Colonic mucosa (tissue), 4 donors: ENCODE data around the gene C1QB. TPM values are rescaled to one million over a fixed set of nuclear protein-coding genes. Genes with fewer than 3 reads are reported as not detected.

Source experiments
- DNase-seq: peaks from one replicate; pipeline ENCODE4 v3.0.0-alpha.2; 2020
- H3K27ac ChIP-seq: fragments of 200-600 bp; one replicate; pipeline ENCODE4 v1.8.0; 2021
- H3K27me3 ChIP-seq: fragments of 200-600 bp; one replicate; pipeline ENCODE4 v1.8.0; 2021
- H3K36me3 ChIP-seq: fragments of 200-600 bp; one replicate; pipeline ENCODE4 v1.8.0; 2021
- H3K4me1 ChIP-seq: fragments of 200-600 bp; one replicate; pipeline ENCODE4 v1.8.0; 2021; ENCODE audit warnings: mild to moderate bottlenecking
- H3K4me3 ChIP-seq: fragments of 200-600 bp; one replicate; pipeline ENCODE4 v1.8.0; 2021
- H3K9ac ChIP-seq, 2 donors: one replicate each; pipeline ENCODE4 v1.7.0; 2013; ENCODE audit warnings: control low read depth in 2 of 2, low read depth in 2 of 2, low read length in 2 of 2
- H3K9me3 ChIP-seq: fragments of 200-600 bp; one replicate; pipeline ENCODE4 v1.8.0; 2021
- intact Hi-C: fragments of 100-400 bp; cut with DNase I; formaldehyde crosslinking; loops from one replicate; pipeline ENCODE4 v1.14.1; 2022
- total RNA-seq, 2 donors: library from RNA; stranded (reverse); fragmentation: NEBNext Ultra II Directional in 1 of 2; extraction: Animal tissue kit (Norgen Biotek cat#: 25700) in 1 of 2; gene quantifications; one replicate each; pipeline ENCODE4 v1.2.1, GENCODE V29; 2021
- TF ChIP-seq, protein P1 (sequence below): fragments of 200-600 bp; IDR thresholded peaks from one replicate; pipeline ENCODE4 v1.8.0; 2022; ENCODE audit warnings: antibody characterized with exemption, mild to moderate bottlenecking
- donor health status: healthy.
- donor health status: DM: no; HTN: no; CAD: no.
- donor health status: DM: no; HTN: no; CAD: no.

The C1QB gene
- total RNA-seq, 2 donors from 2014 or later: 44.6 to 72.5 TPM

DNA sequence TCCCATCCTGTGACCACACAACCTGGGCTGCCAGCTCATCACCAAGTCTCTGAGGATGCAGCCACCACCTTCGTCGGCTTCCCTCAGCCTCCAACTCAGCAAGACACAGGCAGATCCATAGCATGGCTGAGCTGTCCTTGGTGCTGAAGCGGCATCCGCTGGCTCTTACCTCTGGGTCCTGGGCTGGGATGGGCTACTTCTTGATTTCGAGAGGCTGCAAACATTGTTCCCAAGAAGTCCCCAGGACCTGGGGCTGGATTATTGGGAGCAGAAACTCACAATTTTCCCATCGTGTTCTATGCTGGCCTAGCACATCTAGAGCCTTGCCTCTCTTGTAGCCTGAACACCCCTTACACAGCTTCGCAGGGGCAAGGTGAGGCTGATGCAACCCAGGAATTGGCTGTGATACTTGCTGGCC lies 41.5 kb upstream of the C1QB start:
- H3K4me3 ChIP-seq: no peak overlapping the region
- no peaks in the 10 kb centered on the region for H3K36me3 ChIP-seq
- H3K27me3 ChIP-seq: peaks cover 7% of the 10 kb centered on the region
- intact Hi-C loops: no loop called here
- TF ChIP-seq, protein P1, sequence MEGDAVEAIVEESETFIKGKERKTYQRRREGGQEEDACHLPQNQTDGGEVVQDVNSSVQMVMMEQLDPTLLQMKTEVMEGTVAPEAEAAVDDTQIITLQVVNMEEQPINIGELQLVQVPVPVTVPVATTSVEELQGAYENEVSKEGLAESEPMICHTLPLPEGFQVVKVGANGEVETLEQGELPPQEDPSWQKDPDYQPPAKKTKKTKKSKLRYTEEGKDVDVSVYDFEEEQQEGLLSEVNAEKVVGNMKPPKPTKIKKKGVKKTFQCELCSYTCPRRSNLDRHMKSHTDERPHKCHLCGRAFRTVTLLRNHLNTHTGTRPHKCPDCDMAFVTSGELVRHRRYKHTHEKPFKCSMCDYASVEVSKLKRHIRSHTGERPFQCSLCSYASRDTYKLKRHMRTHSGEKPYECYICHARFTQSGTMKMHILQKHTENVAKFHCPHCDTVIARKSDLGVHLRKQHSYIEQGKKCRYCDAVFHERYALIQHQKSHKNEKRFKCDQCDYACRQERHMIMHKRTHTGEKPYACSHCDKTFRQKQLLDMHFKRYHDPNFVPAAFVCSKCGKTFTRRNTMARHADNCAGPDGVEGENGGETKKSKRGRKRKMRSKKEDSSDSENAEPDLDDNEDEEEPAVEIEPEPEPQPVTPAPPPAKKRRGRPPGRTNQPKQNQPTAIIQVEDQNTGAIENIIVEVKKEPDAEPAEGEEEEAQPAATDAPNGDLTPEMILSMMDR: no peak
- H3K9ac ChIP-seq: no peak overlapping the region
- peak; percentile 33 for DNase-seq
- H3K4me1 ChIP-seq: no peaks in the 10 kb centered on the region
- H3K27ac ChIP-seq: no peak overlapping the region
- no peaks in the 10 kb centered on the region for H3K9me3 ChIP-seq

DNA sequence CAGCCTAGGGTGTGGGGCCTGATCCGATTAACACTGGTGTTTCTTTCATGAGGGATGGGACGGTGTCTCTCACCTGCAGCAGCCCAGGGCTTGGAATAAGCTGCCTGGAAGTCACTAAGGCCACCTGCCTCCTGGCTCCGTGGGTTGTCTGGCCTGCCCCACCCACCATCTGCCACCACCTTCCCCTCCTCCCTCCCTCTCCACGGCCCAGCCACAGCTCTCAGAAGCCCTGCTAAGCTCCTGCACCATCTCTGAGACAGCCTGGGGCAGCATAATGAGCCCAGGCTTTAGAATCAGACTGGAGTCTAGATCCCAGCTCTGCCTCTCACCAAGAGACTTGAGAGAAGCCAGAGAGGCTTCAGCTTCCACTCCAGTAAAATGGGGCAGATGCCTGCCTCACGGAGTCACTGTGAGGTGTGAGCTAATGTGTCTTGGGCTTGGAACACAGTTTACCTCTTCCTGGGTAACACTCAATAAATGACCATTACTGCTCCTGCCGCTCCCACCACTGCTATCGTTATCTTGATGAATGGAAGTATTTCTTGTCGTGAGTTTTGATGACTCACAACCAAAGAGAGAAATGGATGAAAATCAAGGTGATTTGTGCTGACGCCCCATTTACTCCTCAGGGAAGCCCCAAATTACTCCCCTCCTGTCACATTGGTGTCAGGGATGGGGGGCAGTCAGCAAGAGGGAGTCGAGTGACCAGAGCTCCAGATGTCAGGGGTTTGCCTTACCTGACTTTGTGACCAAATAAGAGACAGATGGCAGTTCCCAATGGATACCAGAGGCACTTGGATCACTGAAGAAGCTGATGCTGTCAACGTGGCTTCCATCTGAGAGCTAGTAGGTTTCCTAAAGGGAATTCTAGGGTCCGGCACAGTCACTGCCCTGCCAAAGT lies 40.1 kb upstream of the C1QB start:
- Histone ChIP-seq H3K9ac (no peak overlapping the region), H3K27me3 (peaks cover 13% of the 10 kb centered on the region), H3K36me3 (no peaks in the 10 kb centered on the region), H3K9me3 (no peaks in the 10 kb centered on the region), H3K4me1 (no peaks in the 10 kb centered on the region), H3K27ac (no peak overlapping the region), H3K4me3 (no peak overlapping the region)
- no peak for DNase-seq
- intact Hi-C loops: no loop called here
- TF ChIP-seq, protein P1: no peak

DNA sequence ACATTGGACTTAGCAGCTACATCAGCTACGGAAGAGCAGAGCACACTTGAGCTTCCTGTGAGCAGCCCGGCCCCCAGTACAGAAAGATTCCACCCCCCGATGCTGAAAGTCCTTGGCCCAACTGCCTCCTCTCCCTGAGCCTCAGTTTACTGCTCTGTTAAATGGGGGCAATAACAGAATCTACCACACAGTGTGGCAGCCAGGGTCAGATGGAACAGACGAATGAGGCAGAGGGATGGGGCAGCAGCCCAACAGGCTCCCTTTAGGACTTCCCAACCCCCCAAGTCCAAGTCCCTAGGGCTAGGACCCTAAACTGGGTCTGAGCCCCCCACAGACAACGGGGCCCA lies 39.5 kb upstream of the C1QB start:
- Histone ChIP-seq H3K36me3 (no peaks in the 10 kb centered on the region), H3K27ac (no peak overlapping the region), H3K4me1 (no peaks in the 10 kb centered on the region), H3K4me3 (no peak overlapping the region), H3K9me3 (no peaks in the 10 kb centered on the region), H3K27me3 (peaks cover 17% of the 10 kb centered on the region), H3K9ac (no peak overlapping the region)
- intact Hi-C loops: no loop called here
- no peak for DNase-seq
- TF ChIP-seq, protein P1: no peak

DNA sequence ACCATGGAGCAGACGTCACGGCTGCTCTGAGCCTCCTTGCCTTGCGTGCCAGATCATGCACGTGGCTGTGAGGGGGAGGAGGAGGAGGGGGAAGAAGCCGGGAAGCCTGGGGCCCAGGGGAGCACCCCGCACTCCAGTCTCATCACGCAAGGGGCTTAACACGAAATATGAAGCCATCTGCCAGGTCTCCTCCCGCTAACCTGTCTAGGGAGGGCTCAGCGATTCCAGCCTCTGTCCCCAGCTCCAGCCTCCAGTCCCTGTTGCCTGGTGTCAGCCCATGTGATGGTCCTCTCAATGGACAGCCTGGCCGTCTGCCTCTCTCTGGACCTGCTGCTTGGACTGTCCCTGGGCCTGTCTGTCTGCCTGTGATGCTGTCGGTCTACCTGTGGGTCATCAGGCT lies 39.1 kb upstream of the C1QB start:
- no peaks in the 10 kb centered on the region for H3K4me1 ChIP-seq
- DNase-seq: no peak
- H3K4me3 ChIP-seq: no peak overlapping the region
- no peaks in the 10 kb centered on the region for H3K36me3 ChIP-seq
- H3K9ac ChIP-seq: no peak overlapping the region
- intact Hi-C loops: no loop called here
- H3K27me3 ChIP-seq: peaks cover 17% of the 10 kb centered on the region
- H3K9me3 ChIP-seq: no peaks in the 10 kb centered on the region
- no peak overlapping the region for H3K27ac ChIP-seq
- TF ChIP-seq, protein P1: no peak

DNA sequence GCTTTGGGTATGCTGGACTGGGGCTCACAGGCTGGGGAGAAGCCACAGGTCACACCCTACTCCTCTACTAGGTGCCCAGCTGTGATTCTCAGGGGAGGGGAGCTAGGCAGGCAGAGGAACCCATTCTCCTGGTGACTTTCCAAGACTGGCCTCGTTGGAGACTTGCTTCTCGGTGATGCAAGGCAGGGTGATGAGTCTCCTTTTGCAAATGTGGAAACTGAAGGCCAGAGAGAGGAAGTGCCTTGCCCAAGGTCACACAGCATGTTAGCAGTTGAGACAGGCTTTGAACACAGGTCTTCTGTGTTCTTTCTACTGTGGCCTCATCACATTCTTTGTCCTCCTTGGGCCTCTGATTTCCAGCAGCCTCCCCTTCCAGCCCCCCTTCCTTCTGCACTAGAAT lies 37.1 kb upstream of the C1QB start:
- H3K4me3 ChIP-seq: no peak overlapping the region
- intact Hi-C loops: no loop called here
- H3K36me3 ChIP-seq: no peaks in the 10 kb centered on the region
- no peak for DNase-seq
- H3K27me3 ChIP-seq: peaks cover 17% of the 10 kb centered on the region
- no peak overlapping the region for H3K27ac ChIP-seq
- no peak overlapping the region for H3K9ac ChIP-seq
- H3K9me3 ChIP-seq: no peaks in the 10 kb centered on the region
- H3K4me1 ChIP-seq: no peaks in the 10 kb centered on the region
- TF ChIP-seq, protein P1: no peak
